ENCODE data around the gene GARIN5B. TPM values are rescaled to one million over a fixed set of nuclear protein-coding genes. Genes with fewer than 3 reads are reported as not detected.

Gene GARIN5B
- total and polyA plus RNA-seq, 2 donors (not counting 1 experiment from before 2014, with no cell fraction given): not detected

DNA sequence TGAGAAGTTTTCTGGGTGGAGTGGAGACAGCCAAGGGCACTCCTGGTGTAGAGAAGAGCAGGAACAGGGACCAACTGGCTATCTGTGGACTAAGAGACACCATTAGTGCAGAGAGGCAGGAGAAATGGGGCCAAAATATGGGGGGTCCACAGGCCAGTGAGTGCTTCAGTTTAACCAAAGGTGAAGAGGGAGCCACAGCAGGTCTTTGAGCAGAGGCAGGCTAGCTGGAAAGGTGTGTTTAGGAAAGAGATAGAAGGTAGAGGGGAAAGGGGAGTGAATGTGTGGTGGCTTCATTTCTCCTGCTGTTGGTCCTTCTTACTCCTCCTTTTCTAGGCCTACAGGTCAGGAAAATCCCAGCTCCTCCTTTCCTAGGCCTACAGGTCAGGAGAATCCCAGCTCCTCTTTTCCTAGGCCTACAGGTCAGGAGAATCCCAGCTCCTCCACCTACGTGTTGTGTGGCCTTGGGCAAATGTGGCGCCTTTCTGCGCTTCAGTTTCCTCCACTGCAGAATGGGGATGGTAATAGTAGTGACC is 19.5 kb upstream of the GARIN5B start:
- CTCF ChIA-PET: interaction anchor here (1.6 to 3.1 kb wide), 5 partner anchors 43 to 241 kb away, joined by 9 to 39 read pairs (median 19); partner anchors contain the start of gene KMT5C
- peaks cover 23% of the 10 kb centered on the region for H4K20me1 ChIP-seq (ENCODE audit: control insufficient read depth, insufficient read depth, low read length, poor library complexity, severe bottlenecking)
- peak overlapping the region; percentile 46 for H3K27ac Mint-ChIP-seq
- POLR2A ChIA-PET: interaction anchor here (1.2 to 2.6 kb wide), 2 partner anchors 43 to 241 kb away, joined by 11 to 12 read pairs; partner anchors contain the start of gene KMT5C
- TF ChIP-seq EZH2 (IDR thresholded peaks at IDR 0.05; ENCODE audit: borderline replicate concordance, insufficient read depth, low read depth, low read length, poor library complexity, severe bottlenecking): no peak
- TF ChIP-seq, protein P1, sequence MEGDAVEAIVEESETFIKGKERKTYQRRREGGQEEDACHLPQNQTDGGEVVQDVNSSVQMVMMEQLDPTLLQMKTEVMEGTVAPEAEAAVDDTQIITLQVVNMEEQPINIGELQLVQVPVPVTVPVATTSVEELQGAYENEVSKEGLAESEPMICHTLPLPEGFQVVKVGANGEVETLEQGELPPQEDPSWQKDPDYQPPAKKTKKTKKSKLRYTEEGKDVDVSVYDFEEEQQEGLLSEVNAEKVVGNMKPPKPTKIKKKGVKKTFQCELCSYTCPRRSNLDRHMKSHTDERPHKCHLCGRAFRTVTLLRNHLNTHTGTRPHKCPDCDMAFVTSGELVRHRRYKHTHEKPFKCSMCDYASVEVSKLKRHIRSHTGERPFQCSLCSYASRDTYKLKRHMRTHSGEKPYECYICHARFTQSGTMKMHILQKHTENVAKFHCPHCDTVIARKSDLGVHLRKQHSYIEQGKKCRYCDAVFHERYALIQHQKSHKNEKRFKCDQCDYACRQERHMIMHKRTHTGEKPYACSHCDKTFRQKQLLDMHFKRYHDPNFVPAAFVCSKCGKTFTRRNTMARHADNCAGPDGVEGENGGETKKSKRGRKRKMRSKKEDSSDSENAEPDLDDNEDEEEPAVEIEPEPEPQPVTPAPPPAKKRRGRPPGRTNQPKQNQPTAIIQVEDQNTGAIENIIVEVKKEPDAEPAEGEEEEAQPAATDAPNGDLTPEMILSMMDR (IDR thresholded peaks at IDR 0.05): no peak
- H3K4me3 Mint-ChIP-seq: peak overlapping the region; percentile 89
- no peaks in the 10 kb centered on the region for H3K27me3 Mint-ChIP-seq
- H3K9ac ChIP-seq (ENCODE audit: low read length): no peak overlapping the region
- no peak overlapping the region for H3K4me3 ChIP-seq (ENCODE audit: control extremely low read depth in 1 of 5, extremely low read depth in 1 of 5, insufficient read depth in 1 of 5, low read depth in 2 of 5, low read length in 4 of 5)
- no peak overlapping the region for H3K4me2 ChIP-seq (replicated peaks; ENCODE audit: low read depth, low read length, poor library complexity, severe bottlenecking)
- no peak overlapping the region for H2AFZ ChIP-seq (ENCODE audit: insufficient read depth, low read depth, low read length, poor library complexity, severe bottlenecking)
- H3K36me3 ChIP-seq (replicated peaks in 1 of 2; ENCODE audit: control extremely low read depth in 1 of 2, control insufficient read depth in 1 of 2, extremely low read depth in 1 of 2, insufficient read depth in 2 of 2, low read length in 1 of 2): peaks cover 0 to 9% of the 10 kb centered on the region in 2 experiments
- H3K4me1 ChIP-seq (ENCODE audit: control insufficient read depth in 2 of 2, insufficient read depth in 2 of 2, low read length in 2 of 2): peaks cover 26 to 38% of the 10 kb centered on the region in 2 donors
- no peak for ATAC-seq (ENCODE audit: low read depth)
- 100% methylated on average over 3 of the region's 3 CpGs for WGBS (ENCODE audit: insufficient coverage)
- intact Hi-C loops (cut with micrococcal nuclease): no loop called here
- H3K9me3 ChIP-seq (ENCODE audit: control extremely low read depth in 1 of 3, control insufficient read depth in 2 of 3, insufficient read depth in 1 of 3, low read length in 2 of 3): no peaks in the 10 kb centered on the region
- peaks cover 30% of the 10 kb centered on the region for H3K79me2 ChIP-seq (ENCODE audit: control insufficient read depth, insufficient read depth, low read length)
- no peak for DNase-seq
- H3K27ac ChIP-seq (ENCODE audit: low read length in 2 of 2): no peak overlapping the region
- H3K27me3 ChIP-seq (replicated peaks in 1 of 4; ENCODE audit: control extremely low read depth in 1 of 4, control insufficient read depth in 3 of 4, insufficient read depth in 4 of 4, low read length in 3 of 4): no peaks in the 10 kb centered on the region
- no peaks in the 10 kb centered on the region for H3K9me3 Mint-ChIP-seq (ENCODE audit: insufficient read depth)
- peaks cover 40% of the 10 kb centered on the region for H3K4me1 Mint-ChIP-seq

DNA sequence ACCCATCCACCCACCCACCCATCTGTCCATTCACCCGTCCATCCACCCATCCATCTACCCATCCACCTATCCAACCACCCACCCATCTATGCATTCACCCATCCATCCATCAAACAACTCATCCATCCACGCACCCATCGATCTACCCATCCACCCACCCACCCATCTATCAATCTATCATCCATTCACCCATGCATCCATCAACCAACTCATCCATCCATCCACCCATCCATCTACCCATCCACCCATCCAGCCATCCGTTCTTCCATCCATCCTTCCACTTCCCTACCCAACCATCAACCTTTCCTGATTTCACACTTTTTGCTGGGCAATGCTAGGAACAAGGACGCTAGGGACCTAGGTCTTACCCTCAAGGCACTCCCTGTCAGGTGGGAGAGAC is 19.0 kb upstream of the GARIN5B start:
- peaks cover 17% of the 10 kb centered on the region for H4K20me1 ChIP-seq (ENCODE audit: control insufficient read depth, insufficient read depth, low read length, poor library complexity, severe bottlenecking)
- no peaks in the 10 kb centered on the region for H3K9me3 ChIP-seq (ENCODE audit: control extremely low read depth in 1 of 3, control insufficient read depth in 2 of 3, insufficient read depth in 1 of 3, low read length in 2 of 3)
- intact Hi-C loops (cut with micrococcal nuclease): no loop called here
- DNase-seq (no peak), ATAC-seq (ENCODE audit: low read depth) (no peak)
- Mint-ChIP-seq H3K27ac (no peak overlapping the region), H3K4me3 (peak overlapping the region; percentile 53), H3K9me3 (ENCODE audit: insufficient read depth) (no peaks in the 10 kb centered on the region), H3K4me1 (peaks cover 34% of the 10 kb centered on the region), H3K27me3 (no peaks in the 10 kb centered on the region)
- POLR2A ChIA-PET: no interaction called here
- no peak overlapping the region for H3K9ac ChIP-seq (ENCODE audit: low read length)
- WGBS (ENCODE audit: insufficient coverage): 97% methylated on average over 5 of the region's 5 CpGs
- H3K79me2 ChIP-seq (ENCODE audit: control insufficient read depth, insufficient read depth, low read length): peaks cover 24% of the 10 kb centered on the region
- peaks cover 0 to 3% of the 10 kb centered on the region in 2 experiments for H3K36me3 ChIP-seq (replicated peaks in 1 of 2; ENCODE audit: control extremely low read depth in 1 of 2, control insufficient read depth in 1 of 2, extremely low read depth in 1 of 2, insufficient read depth in 2 of 2, low read length in 1 of 2)
- CTCF ChIA-PET: interaction anchor here (3.1 kb wide), 1 partner anchor 241 kb away, joined by 39 read pairs; no protein-coding TSS in a partner anchor
- no peak overlapping the region for H2AFZ ChIP-seq (ENCODE audit: insufficient read depth, low read depth, low read length, poor library complexity, severe bottlenecking)
- H3K4me3 ChIP-seq (ENCODE audit: control extremely low read depth in 1 of 5, extremely low read depth in 1 of 5, insufficient read depth in 1 of 5, low read depth in 2 of 5, low read length in 4 of 5): no peak overlapping the region
- H3K27ac ChIP-seq (ENCODE audit: low read length in 2 of 2): no peak overlapping the region
- H3K4me2 ChIP-seq (replicated peaks; ENCODE audit: low read depth, low read length, poor library complexity, severe bottlenecking): no peak overlapping the region
- peaks cover 20 to 32% of the 10 kb centered on the region in 2 donors for H3K4me1 ChIP-seq (ENCODE audit: control insufficient read depth in 2 of 2, insufficient read depth in 2 of 2, low read length in 2 of 2)
- TF ChIP-seq, protein P1 (IDR thresholded peaks at IDR 0.05): no peak
- no peaks in the 10 kb centered on the region for H3K27me3 ChIP-seq (replicated peaks in 1 of 4; ENCODE audit: control extremely low read depth in 1 of 4, control insufficient read depth in 3 of 4, insufficient read depth in 4 of 4, low read length in 3 of 4)

Measured in B cell (primary cell).